Suprapubic skin (tissue), 4 donors: ENCODE results near the gene RNF141. TPM values are rescaled to one million over a fixed set of nuclear protein-coding genes. Genes with fewer than 3 reads are reported as not detected.

Source experiments
- DNase-seq, 2 donors: peaks; one replicate each; pipeline ENCODE4 v3.0.0-alpha.2; 2019; ENCODE audit warnings: low spot score in 2 of 2
- H3K27ac ChIP-seq: fragments of 200-600 bp; sonication (generic); one replicate; pipeline ENCODE4 v1.5.1; 2019
- H3K27me3 ChIP-seq: fragments of 200-600 bp; sonication (generic); one replicate; pipeline ENCODE4 v1.5.1; 2019
- H3K36me3 ChIP-seq: fragments of 200-600 bp; sonication (generic); one replicate; pipeline ENCODE4 v1.5.1; 2019
- H3K4me1 ChIP-seq: fragments of 200-600 bp; sonication (generic); one replicate; pipeline ENCODE4 v1.5.1; 2019
- H3K4me3 ChIP-seq: fragments of 200-600 bp; sonication (generic); one replicate; pipeline ENCODE4 v1.5.1; 2019; ENCODE audit warnings: mild to moderate bottlenecking
- H3K9me3 ChIP-seq: fragments of 200-600 bp; sonication (generic); one replicate; pipeline ENCODE4 v1.5.1; 2019
- EP300 ChIP-seq: sonication (generic); formaldehyde crosslinking; IDR thresholded peaks from one replicate; pipeline ENCODE4 v1.6.1; 2017; ENCODE audit warnings: antibody characterized with exemption
- POLR2A ChIP-seq, 2 donors: fragments of 450-650 bp; IDR thresholded peaks; one replicate each; pipeline ENCODE4 v1.6.1; 2017; ENCODE audit warnings: antibody characterized with exemption in 2 of 2, mild to moderate bottlenecking in 2 of 2, moderate library complexity in 2 of 2
- POLR2AphosphoS5 ChIP-seq, 3 donors: sonication (generic); formaldehyde crosslinking; IDR thresholded peaks; one replicate each; pipeline ENCODE4 v1.6.1; 2017; ENCODE audit warnings: antibody characterized with exemption in 3 of 3
- WGBS: methylation state at CpG from one replicate; pipeline ENCODE4 v1.1.5; 2018; 5-methylcytosine and 5-hydroxymethylcytosine counted together
- total RNA-seq, 4 donors: library from RNA; depleted of rRNA; stranded (reverse); fragments of >200 nt; gene quantifications; one replicate each; pipeline ENCODE4 v1.1.0, GENCODE V29; 2016
- TF ChIP-seq, protein P1 (sequence below), 2 donors: fragments of 200-600 bp in 1 of 2; fragments of 450-650 bp in 1 of 2; sonication (generic) in 1 of 2; IDR thresholded peaks; one replicate each; pipeline ENCODE4 v1.5.1; 2016 to 2019; ENCODE audit warnings: antibody characterized with exemption in 2 of 2, mild to moderate bottlenecking in 1 of 2, moderate library complexity in 1 of 2

Gene RNF141
- total RNA-seq, 4 donors from 2014 or later: 68.2 to 83.4 (median 73.7) TPM

DNA sequence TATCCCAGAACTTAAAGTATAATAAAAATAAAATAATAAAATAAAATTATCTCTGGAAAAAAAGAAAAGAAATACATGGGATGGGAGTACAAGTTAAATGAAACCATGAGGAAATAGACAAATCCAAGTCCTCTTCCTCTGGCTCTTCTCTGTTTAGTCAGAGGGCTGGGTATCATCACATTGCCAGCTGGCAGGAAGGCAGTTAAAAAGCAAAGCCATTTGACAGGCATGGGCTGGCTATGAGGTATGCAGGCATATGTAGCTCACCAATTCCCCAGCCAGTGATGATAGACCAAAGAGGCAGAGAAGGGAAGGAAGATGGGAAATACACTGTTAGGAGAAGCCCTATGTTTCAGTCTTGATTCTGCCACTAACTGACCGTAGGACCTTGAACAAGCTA lies 21.0 kb upstream of the RNF141 start:
- H3K4me1 ChIP-seq: no peaks in the 10 kb centered on the region
- H3K36me3 ChIP-seq: no peaks in the 10 kb centered on the region
- H3K27me3 ChIP-seq: no peaks in the 10 kb centered on the region
- DNase-seq: no peak
- no peak overlapping the region for H3K27ac ChIP-seq
- no peaks in the 10 kb centered on the region for H3K9me3 ChIP-seq
- TF ChIP-seq, protein P1, sequence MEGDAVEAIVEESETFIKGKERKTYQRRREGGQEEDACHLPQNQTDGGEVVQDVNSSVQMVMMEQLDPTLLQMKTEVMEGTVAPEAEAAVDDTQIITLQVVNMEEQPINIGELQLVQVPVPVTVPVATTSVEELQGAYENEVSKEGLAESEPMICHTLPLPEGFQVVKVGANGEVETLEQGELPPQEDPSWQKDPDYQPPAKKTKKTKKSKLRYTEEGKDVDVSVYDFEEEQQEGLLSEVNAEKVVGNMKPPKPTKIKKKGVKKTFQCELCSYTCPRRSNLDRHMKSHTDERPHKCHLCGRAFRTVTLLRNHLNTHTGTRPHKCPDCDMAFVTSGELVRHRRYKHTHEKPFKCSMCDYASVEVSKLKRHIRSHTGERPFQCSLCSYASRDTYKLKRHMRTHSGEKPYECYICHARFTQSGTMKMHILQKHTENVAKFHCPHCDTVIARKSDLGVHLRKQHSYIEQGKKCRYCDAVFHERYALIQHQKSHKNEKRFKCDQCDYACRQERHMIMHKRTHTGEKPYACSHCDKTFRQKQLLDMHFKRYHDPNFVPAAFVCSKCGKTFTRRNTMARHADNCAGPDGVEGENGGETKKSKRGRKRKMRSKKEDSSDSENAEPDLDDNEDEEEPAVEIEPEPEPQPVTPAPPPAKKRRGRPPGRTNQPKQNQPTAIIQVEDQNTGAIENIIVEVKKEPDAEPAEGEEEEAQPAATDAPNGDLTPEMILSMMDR (IDR thresholded peaks at IDR 0.05): no peak
- no peak for TF ChIP-seq POLR2AphosphoS5 (IDR thresholded peaks at IDR 0.05)
- TF ChIP-seq EP300: no peak
- TF ChIP-seq POLR2A (IDR thresholded peaks at IDR 0.05): no peak
- H3K4me3 ChIP-seq: no peak overlapping the region
- WGBS: 68% methylated on average over 1 of the region's 1 CpG

DNA sequence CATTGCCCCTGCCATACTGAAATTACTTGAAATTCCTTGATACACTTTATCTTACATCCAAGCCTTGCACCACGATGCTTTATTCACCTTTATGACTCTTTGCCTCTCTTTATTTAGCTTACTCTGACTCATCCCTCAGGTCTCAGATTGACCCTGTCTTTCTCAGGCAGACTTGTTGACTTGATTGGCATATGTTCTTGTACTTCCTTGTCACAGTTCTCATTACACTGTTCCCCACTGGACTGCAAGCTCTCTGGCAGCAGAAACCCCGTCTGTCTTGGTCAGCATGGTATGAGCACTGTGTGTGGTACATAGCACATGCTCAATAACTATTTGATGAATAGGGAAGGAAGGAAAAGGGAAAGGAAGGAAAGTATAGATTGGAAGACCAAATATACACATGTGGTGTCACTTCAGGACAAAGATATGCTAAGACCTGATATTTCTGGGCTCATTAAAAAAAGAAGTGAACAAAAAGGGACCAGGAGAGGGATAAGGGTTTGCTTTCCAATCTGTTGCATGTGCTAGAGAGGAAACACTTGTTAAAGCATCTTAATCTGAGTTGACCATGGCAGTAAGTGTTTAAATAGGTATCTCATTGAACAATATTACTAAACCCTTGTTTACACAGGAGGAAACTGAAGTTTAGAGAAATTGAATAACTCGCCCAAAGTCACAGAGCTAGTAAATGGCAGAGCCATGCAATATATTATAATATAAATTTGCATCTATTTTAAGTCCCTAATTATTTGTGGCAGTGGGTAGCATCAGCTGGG lies 20.2 kb upstream of the RNF141 start:
- 75% methylated on average over 3 of the region's 3 CpGs for WGBS
- H3K27ac ChIP-seq: no peak overlapping the region
- H3K27me3 ChIP-seq: no peaks in the 10 kb centered on the region
- no peaks in the 10 kb centered on the region for H3K9me3 ChIP-seq
- no peak for DNase-seq
- H3K36me3 ChIP-seq: no peaks in the 10 kb centered on the region
- no peak for TF ChIP-seq POLR2A (IDR thresholded peaks at IDR 0.05)
- TF ChIP-seq, protein P1 (IDR thresholded peaks at IDR 0.05): no peak
- no peak for TF ChIP-seq POLR2AphosphoS5 (IDR thresholded peaks at IDR 0.05)
- no peak for TF ChIP-seq EP300
- H3K4me1 ChIP-seq: no peaks in the 10 kb centered on the region
- no peak overlapping the region for H3K4me3 ChIP-seq

- Histone ChIP-seq H3K4me1 (no peaks in the 10 kb centered on the region), H3K27ac (no peak overlapping the region), H3K4me3 (no peak overlapping the region), H3K36me3 (no peaks in the 10 kb centered on the region), H3K27me3 (no peaks in the 10 kb centered on the region), H3K9me3 (no peaks in the 10 kb centered on the region)
- 84% methylated on average over 3 of the region's 3 CpGs for WGBS
- DNase-seq: no peak
- TF ChIP-seq POLR2AphosphoS5 (IDR thresholded peaks at IDR 0.05) (no peak), EP300 (no peak), POLR2A (IDR thresholded peaks at IDR 0.05) (no peak)
- TF ChIP-seq, protein P1 (IDR thresholded peaks at IDR 0.05): no peak
Measured at GRCh38 chr11:10558288-10558687, 17.3 kb upstream of the RNF141 start.

DNA sequence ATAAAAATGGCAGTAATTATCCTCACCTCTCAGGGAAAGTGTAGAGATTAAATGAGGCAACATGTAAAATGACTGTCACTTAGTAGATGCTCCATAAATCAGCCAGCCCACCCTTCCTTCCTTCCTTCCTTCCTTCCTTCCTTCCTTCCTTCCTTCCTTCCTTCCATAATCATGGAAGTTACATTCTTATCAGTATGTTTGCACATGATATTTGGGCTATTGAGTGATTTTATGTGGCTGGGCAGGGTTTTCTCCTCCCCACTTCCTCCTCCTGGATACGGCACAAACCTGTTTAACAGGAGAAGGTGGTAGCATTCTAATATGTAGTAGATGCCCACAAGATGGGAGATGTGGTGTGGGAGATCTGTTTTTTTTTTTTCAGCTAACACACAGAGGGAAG lies 15.6 kb upstream of the RNF141 start:
- Histone ChIP-seq H3K27me3 (no peaks in the 10 kb centered on the region), H3K36me3 (no peaks in the 10 kb centered on the region), H3K4me1 (no peaks in the 10 kb centered on the region), H3K9me3 (no peaks in the 10 kb centered on the region), H3K4me3 (no peak overlapping the region), H3K27ac (no peak overlapping the region)
- WGBS: 36% methylated on average over 1 of the region's 1 CpG
- DNase-seq: no peak
- TF ChIP-seq, protein P1 (IDR thresholded peaks at IDR 0.05): no peak
- TF ChIP-seq POLR2A (IDR thresholded peaks at IDR 0.05): no peak
- no peak for TF ChIP-seq EP300
- no peak for TF ChIP-seq POLR2AphosphoS5 (IDR thresholded peaks at IDR 0.05)

- H3K9me3 ChIP-seq: no peaks in the 10 kb centered on the region
- WGBS: 94% methylated on average over 3 of the region's 3 CpGs
- TF ChIP-seq, protein P1 (IDR thresholded peaks at IDR 0.05): no peak
- no peak for TF ChIP-seq POLR2A (IDR thresholded peaks at IDR 0.05)
- TF ChIP-seq EP300: no peak
- TF ChIP-seq POLR2AphosphoS5 (IDR thresholded peaks at IDR 0.05): no peak
Measured at GRCh38 chr11:10551845-10552352, 10.9 kb upstream of the RNF141 start.

More at GRCh38 chr11:10551845-10552352, 10.9 kb upstream of the RNF141 start:
- DNase-seq: no peak
- H3K4me3 ChIP-seq: no peak overlapping the region
- H3K36me3 ChIP-seq: no peaks in the 10 kb centered on the region
- H3K4me1 ChIP-seq: no peaks in the 10 kb centered on the region
- H3K27me3 ChIP-seq: no peaks in the 10 kb centered on the region
- no peak overlapping the region for H3K27ac ChIP-seq
